HepG2 (cell line): Measurements from ENCODE around the gene TTLL1. TPM values are rescaled to one million over a fixed set of nuclear protein-coding genes. Genes with fewer than 3 reads are reported as not detected.

Experiments used
- ARID5B ChIP-seq: IDR thresholded peaks from 2 replicates; pipeline ENCODE4 v1.4.0; 2020; ENCODE audit warnings: mild to moderate bottlenecking, missing genetic modification reagents
- ATF7 ChIP-seq, 2 experiments: fragments of 450-650 bp in 1 of 2; sonication (generic) in 1 of 2; formaldehyde crosslinking in 1 of 2; IDR thresholded peaks; 2 replicates each; pipeline versions ENCODE4 v1.4.0 to v1.6.1; 2016 to 2020; ENCODE audit warnings: antibody characterized with exemption in 1 of 2, mild to moderate bottlenecking in 1 of 2, missing genetic modification reagents in 1 of 2
- BCL3 ChIP-seq: sonication (generic); formaldehyde crosslinking; IDR thresholded peaks from 2 replicates; pipeline ENCODE4 v1.5.1; 2020; ENCODE audit warnings: mild to moderate bottlenecking, missing genetic modification reagents, moderate library complexity
- BRF2 ChIP-seq: sonication (generic); formaldehyde crosslinking; IDR thresholded peaks from 2 replicates; pipeline ENCODE4 v1.8.1; 2022; ENCODE audit warnings: mild to moderate bottlenecking, missing genetic modification reagents
- HDAC6 ChIP-seq: fragments of 200-600 bp; sonication (generic); IDR thresholded peaks from 2 replicates; pipeline ENCODE4 v1.7.0; 2017; ENCODE audit warnings: mild to moderate bottlenecking, antibody characterized with exemption, low read length, low read depth
- MED1 ChIP-seq: sonication (generic); formaldehyde crosslinking; IDR thresholded peaks from 2 replicates; pipeline ENCODE4 v1.4.0; 2020; ENCODE audit warnings: missing genetic modification reagents
- PREB ChIP-seq: sonication (generic); formaldehyde crosslinking; IDR thresholded peaks from 2 replicates; pipeline ENCODE4 v1.4.0; 2020; ENCODE audit warnings: missing genetic modification reagents
- RELA ChIP-seq: sonication (generic); formaldehyde crosslinking; IDR thresholded peaks from 2 replicates; pipeline ENCODE4 v1.4.0; 2020; ENCODE audit warnings: missing genetic modification reagents
- TIGD3 ChIP-seq: sonication (generic); formaldehyde crosslinking; IDR thresholded peaks from 2 replicates; pipeline ENCODE4 v1.5.1; 2020; ENCODE audit warnings: mild to moderate bottlenecking, missing genetic modification reagents, borderline replicate concordance
- ZIK1 ChIP-seq: sonication (generic); formaldehyde crosslinking; IDR thresholded peaks from 2 replicates; pipeline ENCODE4 v1.5.0; 2020; ENCODE audit warnings: mild to moderate bottlenecking, low read depth, missing genetic modification reagents, borderline replicate concordance
- ZNF232 ChIP-seq: sonication (generic); formaldehyde crosslinking; IDR thresholded peaks from 2 replicates; pipeline ENCODE4 v1.4.0; 2020; ENCODE audit warnings: missing genetic modification reagents, borderline replicate concordance
- ZNF335 ChIP-seq: sonication (generic); formaldehyde crosslinking; IDR thresholded peaks from 2 replicates; pipeline ENCODE4 v1.4.0; 2020; ENCODE audit warnings: missing genetic modification reagents
- ZNF362 ChIP-seq: sonication (generic); formaldehyde crosslinking; IDR thresholded peaks from 2 replicates; pipeline ENCODE4 v1.4.0; 2020; ENCODE audit warnings: missing genetic modification reagents, mild to moderate bottlenecking, borderline replicate concordance
- ZNF552 ChIP-seq: sonication (generic); formaldehyde crosslinking; IDR thresholded peaks from 2 replicates; pipeline ENCODE4 v1.9.0; 2022; ENCODE audit warnings: missing genetic modification reagents, mild to moderate bottlenecking, borderline replicate concordance
- ZNF660 ChIP-seq: sonication (generic); formaldehyde crosslinking; IDR thresholded peaks from 2 replicates; pipeline ENCODE4 v1.5.1; 2020; ENCODE audit warnings: mild to moderate bottlenecking, low read depth, missing genetic modification reagents, borderline replicate concordance
- ZUFSP ChIP-seq: sonication (generic); formaldehyde crosslinking; IDR thresholded peaks from 2 replicates; pipeline ENCODE4 v1.9.0; 2021; ENCODE audit warnings: missing genetic modification reagents, mild to moderate bottlenecking, borderline replicate concordance
- polyA plus RNA-seq, 8 experiments: library from polyadenylated mRNA; depleted of rRNA in 3 of 8; stranded (reverse) in 7 of 8; unstranded in 1 of 8; fragments of >200 nt; fragmentation: Illumina TruSeq in 4 of 8; extraction: Trizol in 4 of 8; gene quantifications; 2 replicates each; pipeline versions ENCODE4 v1.2.1 to v1.2.3, GENCODE V29; 2011 to 2016; ENCODE audit warnings: low read depth in 4 of 8, missing spikeins in 1 of 8, mixed read lengths in 1 of 8; ENCODE audit not compliant: insufficient read depth in 1 of 8
- total RNA-seq, 5 experiments: library from RNA; depleted of rRNA; stranded (reverse); fragments of >200 nt; fragmentation: Illumina TruSeq; extraction: Trizol; gene quantifications; 2 replicates each; pipeline ENCODE4 v1.2.3, GENCODE V29; 2016; ENCODE audit warnings: low read depth in 1 of 5

The TTLL1 gene
- total and polyA plus RNA-seq, 2 of the 13 experiments (the other 11 are each of a cell fraction or from before 2014, with no cell fraction given): 1.6 to 5.3 TPM

GRCh38 chr22:43110927-43111623 lies 21.9 kb upstream of the TTLL1 start (continued):
- no peak for TF ChIP-seq PREB (CRISPR knock-in tag)
- no peak for TF ChIP-seq RELA
- no peak for TF ChIP-seq ZNF660 (CRISPR knock-in tag)
- no peak for TF ChIP-seq ATF7 (IDR thresholded peaks at IDR 0.05)
- TF ChIP-seq ATF7 (CRISPR knock-in tag; IDR thresholded peaks at IDR 0.05): no peak
- no peak for TF ChIP-seq TIGD3
- no peak for TF ChIP-seq MED1 (CRISPR knock-in tag)
- TF ChIP-seq ZNF335 (CRISPR knock-in tag): no peak
- TF ChIP-seq ZNF362 (CRISPR knock-in tag): no peak
- no peak for TF ChIP-seq ZUFSP
- no peak for TF ChIP-seq ZNF232 (CRISPR knock-in tag)
- no peak for TF ChIP-seq ARID5B (CRISPR knock-in tag)
- TF ChIP-seq ZNF552 (CRISPR knock-in tag): no peak
- TF ChIP-seq BRF2 (CRISPR knock-in tag): no peak
- no peak for TF ChIP-seq HDAC6
- TF ChIP-seq BCL3 (CRISPR knock-in tag): no peak
- TF ChIP-seq ZIK1 (CRISPR knock-in tag): no peak
